SK-N-SH treated with all-trans-retinoic acid at 6 μM for 48 hours (cell line): ENCODE measurements around the gene DUSP2.

ENCODE experiments used
- ATAC-seq: fragments of 200-7000 bp; cut with Tn5 transposase; 3 replicates; pipeline ENCODE4 v1.9.1; 2020; ENCODE audit warnings: mild to moderate bottlenecking, moderate library complexity
- ARNTL ChIP-seq: fragments of 450-650 bp; formaldehyde crosslinking; IDR thresholded peaks from 2 replicates; pipeline ENCODE4 v1.5.0; 2020; ENCODE audit warnings: low read depth, mild to moderate bottlenecking, moderate library complexity, borderline replicate concordance
- ESRRG ChIP-seq: fragments of 250-450 bp; sonication (Bioruptor Pico); IDR thresholded peaks from 2 replicates; pipeline ENCODE4 v1.6.1; 2021; ENCODE audit warnings: mild to moderate bottlenecking
- GLIS3 ChIP-seq: fragments of 250-450 bp; sonication (Bioruptor Pico); IDR thresholded peaks from 2 replicates; pipeline ENCODE4 v1.5.0; 2020; ENCODE audit warnings: mild to moderate bottlenecking, moderate library complexity
- PPARA ChIP-seq: fragments of 250-450 bp; sonication (Bioruptor Pico); IDR thresholded peaks from 2 replicates; pipeline ENCODE4 v1.5.0; 2020; ENCODE audit warnings: mild to moderate bottlenecking, borderline replicate concordance
- RARB ChIP-seq: fragments of 250-450 bp; sonication (Bioruptor Pico); IDR thresholded peaks from 2 replicates; pipeline ENCODE4 v1.8.0; 2021; ENCODE audit warnings: mild to moderate bottlenecking, moderate library complexity
- TOX ChIP-seq: fragments of 250-450 bp; sonication (Bioruptor Pico); IDR thresholded peaks from 2 replicates; pipeline ENCODE4 v1.8.0; 2021; ENCODE audit warnings: mild to moderate bottlenecking, moderate library complexity, borderline replicate concordance
- ZC3H10 ChIP-seq: fragments of 250-450 bp; sonication (Bioruptor Pico); IDR thresholded peaks from 2 replicates; pipeline ENCODE4 v1.5.1; 2021; ENCODE audit warnings: mild to moderate bottlenecking, moderate library complexity
- ZFP30 ChIP-seq: fragments of 450-650 bp; formaldehyde crosslinking; IDR thresholded peaks from 2 replicates; pipeline ENCODE4 v1.5.0; 2022; ENCODE audit warnings: mild to moderate bottlenecking, moderate library complexity
- ZNF70 ChIP-seq: fragments of 450-650 bp; formaldehyde crosslinking; IDR thresholded peaks from 2 replicates; pipeline ENCODE4 v1.5.0; 2020; ENCODE audit warnings: mild to moderate bottlenecking, moderate library complexity
- ZNF8 ChIP-seq: fragments of 450-650 bp; formaldehyde crosslinking; IDR thresholded peaks from 2 replicates; pipeline ENCODE4 v1.5.0; 2020; ENCODE audit warnings: mild to moderate bottlenecking, moderate library complexity
- TF ChIP-seq, protein P1 (sequence below): fragments of 250-450 bp; sonication (Bioruptor Pico); IDR thresholded peaks from 2 replicates; pipeline ENCODE4 v1.8.0; 2021; ENCODE audit warnings: low read depth, mild to moderate bottlenecking, moderate library complexity, borderline replicate concordance
- TF ChIP-seq, protein P2 (sequence below): fragments of 250-450 bp; sonication (Bioruptor Pico); IDR thresholded peaks from 2 replicates; pipeline ENCODE4 v1.5.1; 2021; ENCODE audit warnings: mild to moderate bottlenecking, moderate library complexity
- TF ChIP-seq, protein P3 (sequence below): fragments of 250-450 bp; sonication (Bioruptor Pico); IDR thresholded peaks from 2 replicates; pipeline ENCODE4 v1.8.0; 2020; ENCODE audit warnings: mild to moderate bottlenecking, moderate library complexity, borderline replicate concordance
- TF ChIP-seq, protein P4 (sequence below): fragments of 250-450 bp; sonication (Bioruptor Pico); IDR thresholded peaks from 2 replicates; pipeline ENCODE4 v1.5.0; 2020; ENCODE audit warnings: mild to moderate bottlenecking, moderate library complexity
- TF ChIP-seq, protein P5 (sequence below): fragments of 250-450 bp; sonication (Bioruptor Pico); IDR thresholded peaks from 2 replicates; pipeline ENCODE4 v1.5.1; 2020; ENCODE audit warnings: low read depth, mild to moderate bottlenecking, moderate library complexity

DUSP2 gene

DNA sequence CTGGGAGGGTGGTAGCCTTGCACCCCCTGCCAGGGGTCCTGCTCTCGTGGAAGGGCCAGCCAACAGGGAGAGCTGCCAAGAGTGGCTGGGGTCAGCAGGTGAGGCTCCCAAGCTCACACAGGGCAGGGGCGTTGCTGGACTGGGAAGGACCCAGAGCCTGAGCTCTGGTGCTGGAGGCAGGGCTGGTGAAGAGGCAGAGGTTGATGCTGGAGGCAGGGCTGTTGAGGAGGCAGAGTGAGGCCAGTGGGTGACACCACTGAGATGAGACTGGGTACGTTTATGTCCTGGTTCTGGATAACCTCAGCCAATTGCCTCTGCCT lies 35.9 kb downstream of the DUSP2 start:
- TF ChIP-seq GLIS3 (CRISPR knock-in tag) (no peak), ZNF70 (CRISPR knock-in tag) (no peak)
- TF ChIP-seq, protein P1, sequence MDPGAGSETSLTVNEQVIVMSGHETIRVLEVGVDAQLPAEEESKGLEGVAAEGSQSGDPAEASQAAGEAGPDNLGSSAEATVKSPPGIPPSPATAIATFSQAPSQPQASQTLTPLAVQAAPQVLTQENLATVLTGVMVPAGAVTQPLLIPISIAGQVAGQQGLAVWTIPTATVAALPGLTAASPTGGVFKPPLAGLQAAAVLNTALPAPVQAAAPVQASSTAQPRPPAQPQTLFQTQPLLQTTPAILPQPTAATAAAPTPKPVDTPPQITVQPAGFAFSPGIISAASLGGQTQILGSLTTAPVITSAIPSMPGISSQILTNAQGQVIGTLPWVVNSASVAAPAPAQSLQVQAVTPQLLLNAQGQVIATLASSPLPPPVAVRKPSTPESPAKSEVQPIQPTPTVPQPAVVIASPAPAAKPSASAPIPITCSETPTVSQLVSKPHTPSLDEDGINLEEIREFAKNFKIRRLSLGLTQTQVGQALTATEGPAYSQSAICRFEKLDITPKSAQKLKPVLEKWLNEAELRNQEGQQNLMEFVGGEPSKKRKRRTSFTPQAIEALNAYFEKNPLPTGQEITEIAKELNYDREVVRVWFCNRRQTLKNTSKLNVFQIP (CRISPR knock-in tag) = no peak
- TF ChIP-seq, protein P2, sequence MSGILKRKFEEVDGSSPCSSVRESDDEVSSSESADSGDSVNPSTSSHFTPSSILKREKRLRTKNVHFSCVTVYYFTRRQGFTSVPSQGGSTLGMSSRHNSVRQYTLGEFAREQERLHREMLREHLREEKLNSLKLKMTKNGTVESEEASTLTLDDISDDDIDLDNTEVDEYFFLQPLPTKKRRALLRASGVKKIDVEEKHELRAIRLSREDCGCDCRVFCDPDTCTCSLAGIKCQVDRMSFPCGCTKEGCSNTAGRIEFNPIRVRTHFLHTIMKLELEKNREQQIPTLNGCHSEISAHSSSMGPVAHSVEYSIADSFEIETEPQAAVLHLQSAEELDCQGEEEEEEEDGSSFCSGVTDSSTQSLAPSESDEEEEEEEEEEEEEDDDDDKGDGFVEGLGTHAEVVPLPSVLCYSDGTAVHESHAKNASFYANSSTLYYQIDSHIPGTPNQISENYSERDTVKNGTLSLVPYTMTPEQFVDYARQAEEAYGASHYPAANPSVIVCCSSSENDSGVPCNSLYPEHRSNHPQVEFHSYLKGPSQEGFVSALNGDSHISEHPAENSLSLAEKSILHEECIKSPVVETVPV (CRISPR knock-in tag) = no peak
- ATAC-seq = no peak

DNA sequence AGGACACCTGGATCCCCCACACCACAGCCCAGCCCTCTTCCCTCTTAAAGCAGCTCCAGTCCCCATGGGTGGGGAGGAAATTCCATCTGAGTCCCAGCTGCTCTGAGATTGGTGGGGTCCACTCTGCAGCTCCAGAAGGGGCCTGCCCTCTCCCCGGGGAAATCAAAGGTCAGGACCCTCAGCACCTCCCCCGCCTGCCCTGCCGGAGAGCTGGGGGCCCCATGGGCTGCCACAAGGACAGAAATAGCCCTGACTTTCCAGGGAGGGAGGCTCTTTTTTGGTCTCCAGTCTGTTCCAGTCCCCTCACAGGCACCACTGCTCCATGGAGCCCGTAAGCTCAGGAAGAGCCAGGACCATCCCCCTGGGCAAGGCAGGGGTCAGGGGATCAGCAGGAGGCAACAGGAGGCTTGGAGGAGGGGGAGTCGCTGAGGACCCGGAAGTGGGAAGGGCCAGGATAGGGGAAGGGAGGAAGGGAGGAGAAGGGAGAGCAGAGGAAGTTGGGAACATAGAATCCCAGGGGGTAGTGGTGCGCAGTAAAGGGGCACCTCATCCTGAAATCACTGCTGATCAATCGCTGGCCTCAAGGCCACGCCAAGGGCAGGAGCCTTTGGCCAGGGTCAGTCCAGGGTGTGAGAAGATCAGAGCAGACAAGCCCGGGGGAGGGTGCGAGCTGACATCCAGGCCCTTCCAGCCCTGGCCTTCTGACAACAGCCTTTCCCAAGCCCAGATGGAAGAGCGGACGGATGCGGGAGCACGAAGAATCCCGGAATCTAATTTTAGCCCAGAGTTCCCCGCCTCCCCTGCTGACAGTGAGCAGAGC lies 36.5 kb downstream of the DUSP2 start:
- no peak for ATAC-seq
- TF ChIP-seq, protein P3, sequence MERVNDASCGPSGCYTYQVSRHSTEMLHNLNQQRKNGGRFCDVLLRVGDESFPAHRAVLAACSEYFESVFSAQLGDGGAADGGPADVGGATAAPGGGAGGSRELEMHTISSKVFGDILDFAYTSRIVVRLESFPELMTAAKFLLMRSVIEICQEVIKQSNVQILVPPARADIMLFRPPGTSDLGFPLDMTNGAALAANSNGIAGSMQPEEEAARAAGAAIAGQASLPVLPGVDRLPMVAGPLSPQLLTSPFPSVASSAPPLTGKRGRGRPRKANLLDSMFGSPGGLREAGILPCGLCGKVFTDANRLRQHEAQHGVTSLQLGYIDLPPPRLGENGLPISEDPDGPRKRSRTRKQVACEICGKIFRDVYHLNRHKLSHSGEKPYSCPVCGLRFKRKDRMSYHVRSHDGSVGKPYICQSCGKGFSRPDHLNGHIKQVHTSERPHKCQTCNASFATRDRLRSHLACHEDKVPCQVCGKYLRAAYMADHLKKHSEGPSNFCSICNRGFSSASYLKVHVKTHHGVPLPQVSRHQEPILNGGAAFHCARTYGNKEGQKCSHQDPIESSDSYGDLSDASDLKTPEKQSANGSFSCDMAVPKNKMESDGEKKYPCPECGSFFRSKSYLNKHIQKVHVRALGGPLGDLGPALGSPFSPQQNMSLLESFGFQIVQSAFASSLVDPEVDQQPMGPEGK (CRISPR knock-in tag) = no peak
- TF ChIP-seq ZNF8 (CRISPR knock-in tag) (no peak), TOX (CRISPR knock-in tag) (no peak), RARB (CRISPR knock-in tag) (no peak), ESRRG (no peak), ZC3H10 (CRISPR knock-in tag) (no peak), ZNF70 (CRISPR knock-in tag) (no peak), ZFP30 (CRISPR knock-in tag) (no peak), GLIS3 (CRISPR knock-in tag) (no peak), ARNTL (CRISPR knock-in tag) (no peak)
- TF ChIP-seq, protein P4, sequence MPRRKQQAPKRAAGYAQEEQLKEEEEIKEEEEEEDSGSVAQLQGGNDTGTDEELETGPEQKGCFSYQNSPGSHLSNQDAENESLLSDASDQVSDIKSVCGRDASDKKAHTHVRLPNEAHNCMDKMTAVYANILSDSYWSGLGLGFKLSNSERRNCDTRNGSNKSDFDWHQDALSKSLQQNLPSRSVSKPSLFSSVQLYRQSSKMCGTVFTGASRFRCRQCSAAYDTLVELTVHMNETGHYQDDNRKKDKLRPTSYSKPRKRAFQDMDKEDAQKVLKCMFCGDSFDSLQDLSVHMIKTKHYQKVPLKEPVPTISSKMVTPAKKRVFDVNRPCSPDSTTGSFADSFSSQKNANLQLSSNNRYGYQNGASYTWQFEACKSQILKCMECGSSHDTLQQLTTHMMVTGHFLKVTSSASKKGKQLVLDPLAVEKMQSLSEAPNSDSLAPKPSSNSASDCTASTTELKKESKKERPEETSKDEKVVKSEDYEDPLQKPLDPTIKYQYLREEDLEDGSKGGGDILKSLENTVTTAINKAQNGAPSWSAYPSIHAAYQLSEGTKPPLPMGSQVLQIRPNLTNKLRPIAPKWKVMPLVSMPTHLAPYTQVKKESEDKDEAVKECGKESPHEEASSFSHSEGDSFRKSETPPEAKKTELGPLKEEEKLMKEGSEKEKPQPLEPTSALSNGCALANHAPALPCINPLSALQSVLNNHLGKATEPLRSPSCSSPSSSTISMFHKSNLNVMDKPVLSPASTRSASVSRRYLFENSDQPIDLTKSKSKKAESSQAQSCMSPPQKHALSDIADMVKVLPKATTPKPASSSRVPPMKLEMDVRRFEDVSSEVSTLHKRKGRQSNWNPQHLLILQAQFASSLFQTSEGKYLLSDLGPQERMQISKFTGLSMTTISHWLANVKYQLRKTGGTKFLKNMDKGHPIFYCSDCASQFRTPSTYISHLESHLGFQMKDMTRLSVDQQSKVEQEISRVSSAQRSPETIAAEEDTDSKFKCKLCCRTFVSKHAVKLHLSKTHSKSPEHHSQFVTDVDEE (CRISPR knock-in tag) = no peak
- TF ChIP-seq, protein P1 (CRISPR knock-in tag) = no peak
- TF ChIP-seq, protein P5, sequence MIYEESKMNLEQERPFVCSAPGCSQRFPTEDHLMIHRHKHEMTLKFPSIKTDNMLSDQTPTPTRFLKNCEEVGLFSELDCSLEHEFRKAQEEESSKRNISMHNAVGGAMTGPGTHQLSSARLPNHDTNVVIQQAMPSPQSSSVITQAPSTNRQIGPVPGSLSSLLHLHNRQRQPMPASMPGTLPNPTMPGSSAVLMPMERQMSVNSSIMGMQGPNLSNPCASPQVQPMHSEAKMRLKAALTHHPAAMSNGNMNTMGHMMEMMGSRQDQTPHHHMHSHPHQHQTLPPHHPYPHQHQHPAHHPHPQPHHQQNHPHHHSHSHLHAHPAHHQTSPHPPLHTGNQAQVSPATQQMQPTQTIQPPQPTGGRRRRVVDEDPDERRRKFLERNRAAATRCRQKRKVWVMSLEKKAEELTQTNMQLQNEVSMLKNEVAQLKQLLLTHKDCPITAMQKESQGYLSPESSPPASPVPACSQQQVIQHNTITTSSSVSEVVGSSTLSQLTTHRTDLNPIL (CRISPR knock-in tag) = no peak

DNA sequence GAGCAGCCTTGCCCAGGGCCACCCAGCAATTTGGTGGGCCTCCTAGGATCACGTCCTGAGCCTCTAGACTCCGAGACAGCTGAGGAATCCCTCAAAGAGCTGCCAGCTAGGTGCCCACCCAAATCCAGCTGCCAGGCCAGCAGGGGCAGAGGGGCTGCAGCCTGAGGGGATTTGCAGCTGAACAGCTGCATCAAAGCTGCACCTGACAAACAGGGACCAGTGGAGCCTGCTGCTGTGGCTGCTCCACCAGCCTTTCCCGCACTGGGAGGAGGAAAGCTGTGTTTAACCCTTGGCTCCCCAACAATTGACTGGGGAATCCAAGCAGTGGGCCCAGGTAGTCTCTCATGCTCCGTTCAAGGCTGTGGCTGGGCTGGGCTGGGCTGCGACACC lies 37.1 kb downstream of the DUSP2 start:
- TF ChIP-seq, protein P3 (CRISPR knock-in tag) = no peak
- TF ChIP-seq ZNF8 (CRISPR knock-in tag) = no peak
- TF ChIP-seq, protein P4 (CRISPR knock-in tag) = no peak
- TF ChIP-seq, protein P1 (CRISPR knock-in tag) = no peak
- TF ChIP-seq, protein P2 (CRISPR knock-in tag) = no peak
- no peak for TF ChIP-seq PPARA
- no peak for ATAC-seq
